ENCODE results near the gene LIN52. TPM values are rescaled to one million over a fixed set of nuclear protein-coding genes. Genes with fewer than 3 reads are reported as not detected.

The LIN52 gene
- total and polyA plus RNA-seq, 9 of the 15 experiments (the other 6 are each of a cell fraction or from before 2014, with no cell fraction given), result 4.6 to 11.8 (median 9.2) TPM

GRCh38 chr14:74155287-74155686, 70.5 kb downstream of the LIN52 start:
- no peaks in the 10 kb centered on the region for H3K9me3 ChIP-seq (replicated peaks; ENCODE audit: control insufficient read depth, insufficient read depth, low read depth, low read length)
- CTCF ChIA-PET (ENCODE audit: low intra/inter-chr PET ratio), result no interaction called here
- no peaks in the 10 kb centered on the region for H4K20me1 ChIP-seq (replicated peaks; ENCODE audit: control insufficient read depth, insufficient read depth, low read length)
- in situ Hi-C loops (cut with MboI), result no loop called here
- FAIRE-seq (no peak), DNase-seq (ENCODE audit: extremely low read depth in 1 of 4, low spot score in 3 of 4) (no peak), ATAC-seq (no peak)
- POLR2A ChIA-PET, result interaction anchor here (0.7 kb wide), 1 partner anchor 15 kb away, joined by 4 read pairs; no protein-coding TSS in a partner anchor
- H3K27ac ChIP-seq (ENCODE audit: extremely low read depth, low read depth, low read length), result no peak overlapping the region
- H3K4me2 ChIP-seq (ENCODE audit: insufficient read depth, low read length), result no peak overlapping the region
- no peaks in the 10 kb centered on the region for H3K4me1 ChIP-seq (replicated peaks in 1 of 2; ENCODE audit: control insufficient read depth in 2 of 2, insufficient read depth in 2 of 2, low read length in 2 of 2)
- no TSS peak for BruUV-seq (replicated peaks)
- H3K79me2 ChIP-seq (ENCODE audit: control insufficient read depth, insufficient read depth, low read length), result no peaks in the 10 kb centered on the region
- no peaks in the 10 kb centered on the region for H3K36me3 ChIP-seq (ENCODE audit: control insufficient read depth, insufficient read depth, low read length)
- WGBS (ENCODE audit: insufficient coverage, low coverage, missing lambda C conversion rate), result 59% methylated on average over 5 of the region's 6 CpGs
- no peaks in the 10 kb centered on the region for H3K9me1 ChIP-seq (ENCODE audit: control insufficient read depth, insufficient read depth, low read length)
- TF ChIP-seq ZNF766 (CRISPR knock-in tag; conservative IDR thresholded peaks at IDR 0.05) (no peak), L3MBTL2 (IDR thresholded peaks at IDR 0.05) (no peak), BCL6 (CRISPR knock-in tag; IDR thresholded peaks at IDR 0.05) (no peak), PATZ1 (CRISPR knock-in tag; IDR thresholded peaks at IDR 0.05; ENCODE audit: borderline replicate concordance) (no peak), NFIC (IDR thresholded peaks at IDR 0.05) (no peak), SRSF3 (IDR thresholded peaks at IDR 0.05; ENCODE audit: insufficient read depth, low read length) (no peak), HDGF (IDR thresholded peaks at IDR 0.05) (no peak)
- no peak overlapping the region for H2AFZ ChIP-seq (ENCODE audit: low read depth, low read length)
- H3K9ac ChIP-seq (ENCODE audit: insufficient read depth in 1 of 2, low read depth in 2 of 2, low read length in 2 of 2), result no peak overlapping the region
- H3K4me3 ChIP-seq, result no peak overlapping the region
- intact Hi-C loops (cut with micrococcal nuclease), result no loop called here
- H3K27me3 ChIP-seq (ENCODE audit: control insufficient read depth in 2 of 2, insufficient read depth in 2 of 2, low read length in 2 of 2), result no peaks in the 10 kb centered on the region
